ENCODE data around the gene DOLK.

Gene DOLK

DNA sequence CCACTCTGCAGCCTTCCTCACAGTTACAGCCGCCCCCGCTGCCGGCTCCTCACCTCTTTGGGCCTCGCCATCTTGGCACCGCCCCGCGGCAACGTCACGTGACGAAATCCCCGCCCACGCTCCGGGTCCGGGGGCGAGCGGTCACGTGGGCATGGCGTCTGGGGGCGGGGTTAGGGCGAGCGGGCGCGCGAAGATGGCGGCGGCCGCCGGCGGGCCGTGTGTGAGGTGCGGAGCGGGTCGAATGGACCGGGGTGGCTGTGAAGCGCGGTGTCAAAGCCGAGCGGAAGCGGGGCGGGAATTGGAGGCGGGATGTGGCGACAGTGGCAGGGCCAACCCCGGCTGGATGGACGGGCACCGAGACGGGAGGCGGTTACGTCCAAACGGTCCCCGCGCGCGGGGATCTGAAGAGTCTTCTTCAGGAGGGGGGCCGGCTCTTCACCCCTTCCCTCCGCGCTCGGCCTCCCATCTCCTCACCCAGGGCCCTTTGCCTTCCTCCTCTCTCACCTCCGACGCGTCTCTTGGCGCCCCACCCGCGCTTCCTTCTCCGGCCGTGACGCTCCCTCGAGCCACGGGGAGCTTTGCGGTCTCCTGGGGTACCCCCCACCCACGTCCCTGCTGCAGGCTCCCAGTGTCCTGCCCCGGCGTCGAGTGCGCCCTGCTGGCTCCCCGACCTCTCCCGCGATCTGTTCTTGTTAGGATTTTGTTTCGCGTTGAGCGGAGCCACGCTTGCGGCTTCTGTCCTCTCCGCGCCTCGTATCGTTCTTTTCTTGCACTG, at the start of gene DOLK, which contains the start of gene NUP188:
TSS of gene DOLK (minus strand) at position 77 of the 775 bp plus-strand sequence. CDS start 300 bp downstream, outside the sequence.
TSS of gene NUP188 (plus strand) at position 173 of the 775 bp plus-strand sequence. CDS start at position 194, 21 bp downstream.
- POLR2A ChIA-PET = interaction anchor here (0.7 to 0.8 kb wide), 3 partner anchors 11 to 34 kb away, joined by 3 to 4 read pairs (median 3); no protein-coding TSS in a partner anchor
- peak within 1 kb of the TSS; percentile 97 for H3K4me3 ChIP-seq (ENCODE audit: low read depth, low read length)
- TF ChIP-seq, protein P1, sequence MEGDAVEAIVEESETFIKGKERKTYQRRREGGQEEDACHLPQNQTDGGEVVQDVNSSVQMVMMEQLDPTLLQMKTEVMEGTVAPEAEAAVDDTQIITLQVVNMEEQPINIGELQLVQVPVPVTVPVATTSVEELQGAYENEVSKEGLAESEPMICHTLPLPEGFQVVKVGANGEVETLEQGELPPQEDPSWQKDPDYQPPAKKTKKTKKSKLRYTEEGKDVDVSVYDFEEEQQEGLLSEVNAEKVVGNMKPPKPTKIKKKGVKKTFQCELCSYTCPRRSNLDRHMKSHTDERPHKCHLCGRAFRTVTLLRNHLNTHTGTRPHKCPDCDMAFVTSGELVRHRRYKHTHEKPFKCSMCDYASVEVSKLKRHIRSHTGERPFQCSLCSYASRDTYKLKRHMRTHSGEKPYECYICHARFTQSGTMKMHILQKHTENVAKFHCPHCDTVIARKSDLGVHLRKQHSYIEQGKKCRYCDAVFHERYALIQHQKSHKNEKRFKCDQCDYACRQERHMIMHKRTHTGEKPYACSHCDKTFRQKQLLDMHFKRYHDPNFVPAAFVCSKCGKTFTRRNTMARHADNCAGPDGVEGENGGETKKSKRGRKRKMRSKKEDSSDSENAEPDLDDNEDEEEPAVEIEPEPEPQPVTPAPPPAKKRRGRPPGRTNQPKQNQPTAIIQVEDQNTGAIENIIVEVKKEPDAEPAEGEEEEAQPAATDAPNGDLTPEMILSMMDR (IDR thresholded peaks at IDR 0.05; ENCODE audit: insufficient read depth, low read length, missing control alignments) = no peak
- CTCF ChIA-PET = interaction anchor here (0.8 to 3.6 kb wide), 5 partner anchors 13 to 215 kb away, joined by 3 to 15 read pairs (median 5); no protein-coding TSS in a partner anchor
- DNase-seq (ENCODE audit: low read depth, low spot score) = peak; percentile 37

GRCh38 chr9:128995791-128996190, 48.4 kb upstream of the DOLK start:
- POLR2A ChIA-PET = no interaction called here

GRCh38 chr9:128992995-128993394, 45.6 kb upstream of the DOLK start:
- H3K4me3 ChIP-seq (ENCODE audit: low read depth, low read length) = no peak overlapping the region
- DNase-seq (ENCODE audit: low read depth, low spot score) = no peak
- TF ChIP-seq, protein P1 (IDR thresholded peaks at IDR 0.05; ENCODE audit: insufficient read depth, low read length, missing control alignments) = peak; percentile 41
- ChIA-PET POLR2A (no interaction called here), CTCF (interaction anchor here (0.6 to 14.1 kb wide), 4 partner anchors 13 to 631 kb away, joined by 3 to 178 read pairs (median 5); no protein-coding TSS in a partner anchor)

More at GRCh38 chr9:128995791-128996190, 48.4 kb upstream of the DOLK start:
- TF ChIP-seq, protein P1 (IDR thresholded peaks at IDR 0.05; ENCODE audit: insufficient read depth, low read length, missing control alignments) = no peak
- no peak for DNase-seq (ENCODE audit: low read depth, low spot score)
- CTCF ChIA-PET = interaction anchor here (0.8 to 14.1 kb wide), 2 partner anchors 10 to 135 kb away, joined by 3 to 178 read pairs; no protein-coding TSS in a partner anchor
- no peak overlapping the region for H3K4me3 ChIP-seq (ENCODE audit: low read depth, low read length)

GRCh38 chr9:128987805-128988204, 40.4 kb upstream of the DOLK start:
- CTCF ChIA-PET = interaction anchor here (0.6 to 14.1 kb wide), 7 partner anchors 14 to 170 kb away, joined by 3 to 178 read pairs (median 3); partner anchors contain the start of gene ENDOG
- TF ChIP-seq, protein P1 (IDR thresholded peaks at IDR 0.05; ENCODE audit: insufficient read depth, low read length, missing control alignments) = no peak
- DNase-seq (ENCODE audit: low read depth, low spot score) = peak; percentile 38
- H3K4me3 ChIP-seq (ENCODE audit: low read depth, low read length) = no peak overlapping the region
- POLR2A ChIA-PET = no interaction called here

DNA sequence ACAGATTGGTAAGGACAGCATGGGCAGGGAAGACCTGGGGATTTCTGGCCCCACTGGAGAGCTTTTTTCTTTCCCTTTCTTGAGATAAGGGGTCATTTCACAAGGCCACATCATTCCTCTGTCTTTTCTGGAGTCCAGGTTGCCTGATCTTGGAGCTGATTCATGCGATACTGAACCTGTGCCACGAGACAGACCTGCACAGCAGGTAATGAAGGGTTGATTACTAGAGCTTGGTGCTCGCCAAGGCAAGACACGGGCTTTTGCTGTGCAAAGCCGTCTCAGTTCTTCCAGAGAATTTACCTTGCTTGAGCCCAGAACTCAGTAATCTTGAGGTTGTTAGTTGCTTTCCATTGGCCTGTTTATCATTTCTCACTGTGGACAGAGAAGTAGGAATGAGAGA, 39.3 kb upstream of the DOLK start:
- no peak overlapping the region for H3K4me3 ChIP-seq (ENCODE audit: low read depth, low read length)
- TF ChIP-seq, protein P1 (IDR thresholded peaks at IDR 0.05; ENCODE audit: insufficient read depth, low read length, missing control alignments) = no peak
- no peak for DNase-seq (ENCODE audit: low read depth, low spot score)
- ChIA-PET CTCF (interaction anchor here (1.7 to 14.1 kb wide), 2 partner anchors 13 to 19 kb away, joined by 5 to 178 read pairs; no protein-coding TSS in a partner anchor), POLR2A (no interaction called here)

- no peak for DNase-seq (ENCODE audit: low read depth, low spot score)
- H3K4me3 ChIP-seq (ENCODE audit: low read depth, low read length) = no peak overlapping the region
- ChIA-PET POLR2A (no interaction called here), CTCF (interaction anchor here (1.9 kb wide), 1 partner anchor 22 kb away, joined by 6 read pairs; no protein-coding TSS in a partner anchor)
- TF ChIP-seq, protein P1 (IDR thresholded peaks at IDR 0.05; ENCODE audit: insufficient read depth, low read length, missing control alignments) = no peak
Observed at GRCh38 chr9:128983536-128983935, 36.1 kb upstream of the DOLK start.
